ENCODE measurements around the gene C13orf42.

C13orf42 gene

GRCh38 chr13:51043310-51043709 is 67.8 kb downstream of the C13orf42 start:
- TF ChIP-seq CTCF (conservative IDR thresholded peaks at IDR 0.05; ENCODE audit: low read depth): no peak
- ChIA-PET CTCF (interaction anchor here (0.7 kb wide), 1 partner anchor 17 kb away, joined by 3 read pairs; no protein-coding TSS in a partner anchor), POLR2A (ENCODE audit: low non-redundant PET) (no interaction called here)
- DNase-seq (ENCODE audit: low spot score): no peak
- H3K27ac ChIP-seq: no peak overlapping the region

- H3K27ac ChIP-seq: no peak overlapping the region
- ChIA-PET CTCF (no interaction called here), POLR2A (ENCODE audit: low non-redundant PET) (no interaction called here)
These were observed 69.4 kb downstream of the C13orf42 start for GRCh38 chr13:51041710-51042109.

GRCh38 chr13:51041126-51041525 is 69.9 kb downstream of the C13orf42 start:
- no peak for TF ChIP-seq CTCF (conservative IDR thresholded peaks at IDR 0.05; ENCODE audit: low read depth)
- no peak for DNase-seq (ENCODE audit: low spot score)
- no peak overlapping the region for H3K27ac ChIP-seq
- ChIA-PET POLR2A (ENCODE audit: low non-redundant PET) (no interaction called here), CTCF (no interaction called here)

More at GRCh38 chr13:51041710-51042109, 69.4 kb downstream of the C13orf42 start:
- no peak for DNase-seq (ENCODE audit: low spot score)
- TF ChIP-seq CTCF (conservative IDR thresholded peaks at IDR 0.05; ENCODE audit: low read depth): no peak

GRCh38 chr13:51040431-51040830 is 70.6 kb downstream of the C13orf42 start:
- ChIA-PET CTCF (no interaction called here), POLR2A (ENCODE audit: low non-redundant PET) (no interaction called here)
- DNase-seq (ENCODE audit: low spot score): no peak
- H3K27ac ChIP-seq: no peak overlapping the region
- TF ChIP-seq CTCF (conservative IDR thresholded peaks at IDR 0.05; ENCODE audit: low read depth): no peak

- POLR2A ChIA-PET (ENCODE audit: low non-redundant PET): no interaction called here
- CTCF ChIA-PET: no interaction called here
- H3K27ac ChIP-seq: no peak overlapping the region
- TF ChIP-seq CTCF (conservative IDR thresholded peaks at IDR 0.05; ENCODE audit: low read depth): no peak
- no peak for DNase-seq (ENCODE audit: low spot score)
These were observed 74.7 kb downstream of the C13orf42 start for GRCh38 chr13:51036418-51036817.

GRCh38 chr13:51035978-51036377 is 75.1 kb downstream of the C13orf42 start:
- CTCF ChIA-PET: no interaction called here
- DNase-seq (ENCODE audit: low spot score): no peak
- POLR2A ChIA-PET (ENCODE audit: low non-redundant PET): no interaction called here
- no peak for TF ChIP-seq CTCF (conservative IDR thresholded peaks at IDR 0.05; ENCODE audit: low read depth)
- H3K27ac ChIP-seq: no peak overlapping the region

GRCh38 chr13:51035469-51035868 is 75.6 kb downstream of the C13orf42 start:
- no peak for DNase-seq (ENCODE audit: low spot score)
- TF ChIP-seq CTCF (conservative IDR thresholded peaks at IDR 0.05; ENCODE audit: low read depth): no peak
- no peak overlapping the region for H3K27ac ChIP-seq
- POLR2A ChIA-PET (ENCODE audit: low non-redundant PET): no interaction called here
- CTCF ChIA-PET: no interaction called here
